ENCODE data around the gene NFIA. TPM values are rescaled to one million over a fixed set of nuclear protein-coding genes. Genes with fewer than 3 reads are reported as not detected.

Gene NFIA
- total and polyA plus RNA-seq, 2 of the 13 experiments (the other 11 are each of a cell fraction or from before 2014, with no cell fraction given) = 14.7 to 28.5 TPM

- Histone ChIP-seq H3K9ac (ENCODE audit: insufficient read depth, low read depth, low read length) (no peak overlapping the region), H3K4me2 (ENCODE audit: low read depth, low read length) (no peak overlapping the region), H3K9me3 (ENCODE audit: low read length) (no peaks in the 10 kb centered on the region), H2AFZ (ENCODE audit: low read length) (no peak overlapping the region), H3K4me3 (replicated peaks in 1 of 3; ENCODE audit: insufficient read depth in 1 of 3, low read depth in 2 of 3, low read length in 3 of 3) (no peak overlapping the region), H3K4me1 (ENCODE audit: insufficient read depth, low read length) (peaks cover 12% of the 10 kb centered on the region), H3K27ac (ENCODE audit: extremely low read length, insufficient read depth, low read length) (no peak overlapping the region), H3K79me2 (ENCODE audit: insufficient read depth, low read length) (peaks cover 92% of the 10 kb centered on the region), H4K20me1 (ENCODE audit: insufficient read depth, low read length) (peaks cover 3% of the 10 kb centered on the region; the same call in 1 of the 2 replicates), H3K36me3 (replicated peaks in 1 of 2; ENCODE audit: control insufficient read depth in 1 of 2, insufficient read depth in 2 of 2, low read length in 2 of 2) (peaks cover 5 to 12% of the 10 kb centered on the region in 2 experiments; a peak in 2 of 5 replicates), H3K27me3 (ENCODE audit: control insufficient read depth in 1 of 2, insufficient read depth in 2 of 2, low read length in 2 of 2) (no peaks in the 10 kb centered on the region)
- no TSS peak for BruUV-seq (replicated peaks)
- in situ Hi-C loops (cut with HindIII; ENCODE audit: extremely low pct_ligation_motif_present, low pct_unique_long_range_greater_than_20kb) = no loop called here
- TF ChIP-seq RBM22 (optimal IDR thresholded peaks at IDR 0.05; ENCODE audit: low read length) = peak; percentile 56
- TF ChIP-seq, protein P1, sequence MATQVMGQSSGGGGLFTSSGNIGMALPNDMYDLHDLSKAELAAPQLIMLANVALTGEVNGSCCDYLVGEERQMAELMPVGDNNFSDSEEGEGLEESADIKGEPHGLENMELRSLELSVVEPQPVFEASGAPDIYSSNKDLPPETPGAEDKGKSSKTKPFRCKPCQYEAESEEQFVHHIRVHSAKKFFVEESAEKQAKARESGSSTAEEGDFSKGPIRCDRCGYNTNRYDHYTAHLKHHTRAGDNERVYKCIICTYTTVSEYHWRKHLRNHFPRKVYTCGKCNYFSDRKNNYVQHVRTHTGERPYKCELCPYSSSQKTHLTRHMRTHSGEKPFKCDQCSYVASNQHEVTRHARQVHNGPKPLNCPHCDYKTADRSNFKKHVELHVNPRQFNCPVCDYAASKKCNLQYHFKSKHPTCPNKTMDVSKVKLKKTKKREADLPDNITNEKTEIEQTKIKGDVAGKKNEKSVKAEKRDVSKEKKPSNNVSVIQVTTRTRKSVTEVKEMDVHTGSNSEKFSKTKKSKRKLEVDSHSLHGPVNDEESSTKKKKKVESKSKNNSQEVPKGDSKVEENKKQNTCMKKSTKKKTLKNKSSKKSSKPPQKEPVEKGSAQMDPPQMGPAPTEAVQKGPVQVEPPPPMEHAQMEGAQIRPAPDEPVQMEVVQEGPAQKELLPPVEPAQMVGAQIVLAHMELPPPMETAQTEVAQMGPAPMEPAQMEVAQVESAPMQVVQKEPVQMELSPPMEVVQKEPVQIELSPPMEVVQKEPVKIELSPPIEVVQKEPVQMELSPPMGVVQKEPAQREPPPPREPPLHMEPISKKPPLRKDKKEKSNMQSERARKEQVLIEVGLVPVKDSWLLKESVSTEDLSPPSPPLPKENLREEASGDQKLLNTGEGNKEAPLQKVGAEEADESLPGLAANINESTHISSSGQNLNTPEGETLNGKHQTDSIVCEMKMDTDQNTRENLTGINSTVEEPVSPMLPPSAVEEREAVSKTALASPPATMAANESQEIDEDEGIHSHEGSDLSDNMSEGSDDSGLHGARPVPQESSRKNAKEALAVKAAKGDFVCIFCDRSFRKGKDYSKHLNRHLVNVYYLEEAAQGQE (IDR thresholded peaks at IDR 0.05; ENCODE audit: borderline replicate concordance in 1 of 2, low read depth in 1 of 2, low read length in 2 of 2) = no peak
- TF ChIP-seq, protein P2, sequence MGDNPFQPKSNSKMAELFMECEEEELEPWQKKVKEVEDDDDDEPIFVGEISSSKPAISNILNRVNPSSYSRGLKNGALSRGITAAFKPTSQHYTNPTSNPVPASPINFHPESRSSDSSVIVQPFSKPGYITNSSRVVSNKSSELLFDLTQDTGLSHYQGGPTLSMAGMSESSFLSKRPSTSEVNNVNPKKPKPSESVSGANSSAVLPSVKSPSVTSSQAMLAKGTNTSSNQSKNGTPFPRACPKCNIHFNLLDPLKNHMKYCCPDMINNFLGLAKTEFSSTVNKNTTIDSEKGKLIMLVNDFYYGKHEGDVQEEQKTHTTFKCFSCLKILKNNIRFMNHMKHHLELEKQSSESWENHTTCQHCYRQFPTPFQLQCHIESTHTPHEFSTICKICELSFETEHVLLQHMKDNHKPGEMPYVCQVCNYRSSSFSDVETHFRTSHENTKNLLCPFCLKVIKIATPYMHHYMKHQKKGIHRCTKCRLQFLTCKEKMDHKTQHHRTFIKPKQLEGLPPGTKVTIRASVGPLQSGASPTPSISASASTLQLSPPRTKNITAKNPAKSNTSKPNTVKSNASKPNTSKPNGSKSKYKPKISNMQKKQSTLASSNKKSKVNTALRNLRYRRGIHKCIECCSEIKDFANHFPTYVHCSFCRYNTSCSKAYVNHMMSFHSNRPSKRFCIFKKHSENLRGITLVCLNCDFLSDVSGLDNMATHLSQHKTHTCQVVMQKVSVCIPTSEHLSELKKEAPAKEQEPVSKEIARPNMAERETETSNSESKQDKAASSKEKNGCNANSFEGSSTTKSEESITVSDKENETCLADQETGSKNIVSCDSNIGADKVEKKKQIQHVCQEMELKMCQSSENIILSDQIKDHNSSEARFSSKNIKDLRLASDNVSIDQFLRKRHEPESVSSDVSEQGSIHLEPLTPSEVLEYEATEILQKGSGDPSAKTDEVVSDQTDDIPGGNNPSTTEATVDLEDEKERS (CRISPR knock-in tag; IDR thresholded peaks at IDR 0.05) = no peak
- CTCF ChIA-PET (ENCODE audit: low intra/inter-chr PET ratio, low total read pairs) = no interaction called here
- intact Hi-C loops (cut with micrococcal nuclease; ENCODE audit: unreplicated experiment) = no loop called here
- ATAC-seq = peak; percentile 45; the same call in 1 of the 3 replicates
- POLR2A ChIA-PET = no interaction called here
- DNase-seq (ENCODE audit: low spot score) = no peak
- whole genome bisulfite sequencing (ENCODE audit: low lambda C conversion rate) = 92% methylated on average over 6 of the region's 6 CpGs
- no peak for FAIRE-seq
Measured at GRCh38 chr1:61175976-61176375, 93.6 kb downstream of the NFIA start.
